GM19372 (cell line): ENCODE results near the gene PDXK.
"Not testable (repeated sequence)": the region's sequence is repeated elsewhere in the genome, so short reads cannot be mapped to it uniquely, and the experiment has no call there.

Source experiments
- ATAC-seq: cut with Tn5 transposase; IDR thresholded peaks from one replicate; pipeline ENCODE4 v1.9.1; 2021; ENCODE audit warnings: mild to moderate bottlenecking, low read depth, moderate library complexity; ENCODE audit not compliant: unreplicated experiment

PDXK gene

DNA sequence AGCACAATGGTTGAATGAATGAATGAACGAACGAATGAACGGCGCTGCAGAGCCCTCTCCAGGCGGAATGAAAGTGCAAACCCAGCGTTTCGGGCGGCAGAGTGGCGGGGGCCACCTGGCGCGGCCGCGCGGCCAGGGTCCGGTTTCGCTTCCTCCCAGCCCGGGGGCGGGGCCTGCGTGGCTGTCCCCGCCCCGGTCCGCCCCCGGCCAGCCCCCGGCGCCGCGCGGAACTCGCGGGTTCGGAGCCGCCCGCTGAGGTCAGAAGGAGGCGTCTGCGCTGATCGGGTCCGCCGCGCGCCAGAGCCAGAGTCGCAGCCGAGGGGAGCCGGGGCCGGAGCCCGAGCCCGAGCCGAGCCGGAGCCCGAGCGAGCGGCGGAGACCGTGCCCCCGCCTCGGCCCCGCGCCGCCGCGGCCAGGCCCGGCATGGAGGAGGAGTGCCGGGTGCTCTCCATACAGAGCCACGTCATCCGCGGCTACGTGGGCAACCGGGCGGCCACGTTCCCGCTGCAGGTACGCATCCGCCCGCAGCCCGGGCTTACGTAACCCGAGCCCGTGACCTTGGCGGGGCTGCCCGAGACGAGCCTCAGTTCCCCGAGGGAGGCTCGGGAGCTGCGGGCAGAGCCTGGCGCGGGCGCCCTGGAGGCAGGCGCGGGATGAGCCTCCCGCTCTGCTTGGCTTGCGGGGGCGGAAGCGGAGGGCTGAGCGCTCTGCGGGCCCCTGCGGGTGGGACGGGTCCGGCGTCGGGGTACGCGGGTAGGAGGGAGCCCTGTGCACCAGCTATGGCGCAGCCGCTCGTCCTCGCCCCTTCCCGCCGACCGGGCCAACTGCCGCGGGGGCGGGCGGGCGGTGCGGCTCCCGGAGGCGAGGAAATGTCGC, at the start of gene PDXK:
Gene PDXK (plus strand): TSS at position 258 of the 876 bp plus-strand sequence. CDS start 166 bp downstream, at position 424.
- peak; percentile 66 for ATAC-seq

DNA sequence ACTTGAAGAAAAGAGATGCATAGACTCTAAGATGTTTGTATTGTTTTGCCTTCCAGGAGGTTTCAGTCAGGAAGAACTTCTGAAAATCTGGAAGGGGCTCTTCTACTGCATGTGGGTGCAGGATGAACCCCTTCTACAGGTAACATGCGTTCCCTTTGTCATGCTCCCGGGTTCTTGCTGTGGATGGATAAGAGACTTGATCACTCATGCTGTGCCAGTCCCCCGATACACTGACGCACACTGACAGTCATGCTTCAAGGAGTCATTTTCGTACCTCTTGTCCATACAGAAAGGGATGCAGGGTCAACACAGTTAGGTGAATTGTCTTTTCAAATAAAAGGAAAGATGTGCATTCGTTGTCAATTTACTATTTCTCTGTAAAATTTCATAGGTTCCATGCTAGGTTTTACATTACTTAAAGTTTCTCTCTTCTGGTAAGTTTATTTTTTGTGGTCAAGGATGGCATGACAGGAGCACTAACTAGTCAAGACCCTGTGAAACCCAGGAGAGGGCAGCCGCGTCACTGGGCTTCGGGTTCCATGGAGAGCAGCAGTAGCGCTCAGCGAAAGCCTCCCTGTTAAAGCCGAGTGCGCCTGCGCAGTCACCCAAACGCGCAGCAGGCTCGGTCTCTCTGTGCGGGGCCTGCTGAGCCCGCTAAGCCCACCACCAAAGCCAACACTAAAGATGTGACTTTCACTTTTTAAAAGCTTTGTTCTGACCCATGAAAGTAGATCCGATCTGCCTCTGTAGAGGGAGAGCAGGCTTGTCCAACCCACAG, 48.9 kb upstream of the PDXK start:
- no peak for ATAC-seq

DNA sequence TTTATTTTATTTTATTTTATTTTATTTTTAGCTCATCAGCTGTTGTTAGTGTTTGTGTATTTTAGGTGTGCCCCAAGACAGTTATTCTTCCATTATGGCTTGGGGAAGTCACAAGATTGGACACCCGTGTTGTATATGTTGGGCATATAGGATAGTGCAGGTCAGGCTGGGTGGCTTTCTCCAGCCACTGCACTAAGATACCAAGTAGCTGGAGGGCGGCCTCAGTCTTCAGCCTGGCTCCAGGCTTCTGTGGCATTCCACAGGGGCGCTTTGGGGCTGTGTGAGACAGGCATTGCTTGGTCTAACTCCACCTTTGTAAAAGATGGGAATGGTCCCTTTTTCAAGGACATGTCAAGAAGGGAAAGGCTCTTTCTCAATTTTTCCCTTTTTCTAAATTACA, 43.1 kb upstream of the PDXK start:
- no peak for ATAC-seq

DNA sequence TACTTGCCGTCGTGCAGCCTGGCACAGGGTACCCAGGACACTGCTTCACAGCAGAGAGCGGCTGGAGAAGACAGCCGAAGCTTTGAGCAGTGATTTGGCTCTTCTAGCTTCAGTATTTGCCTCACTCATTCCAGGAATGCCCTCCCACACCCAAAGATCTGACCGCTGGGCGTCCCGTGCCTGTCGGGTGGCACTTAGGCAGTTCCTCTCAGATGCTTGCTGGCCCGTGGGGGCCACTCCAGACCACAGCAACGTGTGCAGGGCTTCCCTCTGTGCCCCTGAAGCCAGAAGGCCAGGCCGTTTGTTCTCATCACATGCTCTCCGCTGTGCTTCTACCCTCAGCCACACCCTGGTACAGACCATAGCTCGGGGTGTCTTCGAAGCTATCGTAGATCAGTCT, 42.5 kb upstream of the PDXK start:
- ATAC-seq: no peak

DNA sequence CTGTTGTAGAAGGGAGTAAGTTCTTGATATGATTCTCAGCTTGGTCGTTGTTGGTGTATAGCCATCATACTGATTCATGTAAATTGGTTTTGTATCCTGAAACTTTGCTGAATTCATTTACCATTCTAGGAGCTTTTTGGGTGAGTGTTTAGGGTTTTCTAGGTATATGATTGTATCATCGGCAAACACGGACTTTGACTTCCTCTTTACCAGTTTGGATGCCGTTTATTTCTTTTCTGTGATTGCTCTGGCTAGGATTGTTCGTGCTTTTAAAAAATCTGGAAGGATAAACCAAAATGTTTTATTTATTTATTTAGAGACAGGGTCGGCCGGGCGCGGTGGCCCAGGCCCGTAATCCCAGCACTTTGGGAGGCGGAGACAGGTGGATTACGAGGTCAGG, 39.0 kb upstream of the PDXK start:
- no peak for ATAC-seq

DNA sequence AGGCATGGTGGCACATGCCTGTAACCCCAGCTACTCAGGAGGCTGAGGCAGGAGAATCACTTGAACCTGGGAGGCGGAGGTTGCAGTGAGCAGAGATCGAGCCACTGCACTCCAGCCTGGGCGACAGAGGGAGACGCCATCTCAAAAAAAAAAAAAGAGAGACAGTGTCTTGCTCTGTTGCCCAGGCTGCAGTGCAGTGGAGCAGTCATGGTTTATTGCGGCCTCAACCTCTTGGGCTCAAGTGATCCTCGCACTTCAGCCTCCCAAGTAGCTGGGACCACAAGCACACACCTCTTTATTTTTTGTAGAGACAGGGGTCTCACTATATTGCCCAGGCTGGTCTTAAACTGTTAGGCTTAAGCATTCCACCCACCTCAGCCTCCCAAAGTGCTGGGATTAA, 38.5 kb upstream of the PDXK start:
- ATAC-seq: not testable (repeated sequence)

DNA sequence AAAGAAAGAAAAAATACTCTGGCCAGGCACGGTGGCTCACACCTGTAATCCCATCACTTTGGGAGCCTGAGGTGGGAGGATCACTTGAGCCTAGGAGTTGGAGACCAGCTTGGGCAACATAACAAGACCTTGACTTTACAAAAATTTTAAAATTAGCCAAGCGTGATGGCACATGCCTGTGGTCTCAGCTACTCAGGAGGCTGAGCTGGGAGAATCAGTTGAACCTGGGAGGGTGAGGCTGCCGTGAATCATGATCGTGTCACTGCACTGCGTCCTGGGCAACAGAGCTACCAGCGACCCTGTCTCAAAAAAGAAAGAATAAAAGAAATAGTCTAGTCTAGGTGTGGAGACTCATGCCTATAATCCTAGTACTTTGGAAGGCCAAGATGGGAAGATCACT, 37.3 kb upstream of the PDXK start:
- ATAC-seq: no peak

DNA sequence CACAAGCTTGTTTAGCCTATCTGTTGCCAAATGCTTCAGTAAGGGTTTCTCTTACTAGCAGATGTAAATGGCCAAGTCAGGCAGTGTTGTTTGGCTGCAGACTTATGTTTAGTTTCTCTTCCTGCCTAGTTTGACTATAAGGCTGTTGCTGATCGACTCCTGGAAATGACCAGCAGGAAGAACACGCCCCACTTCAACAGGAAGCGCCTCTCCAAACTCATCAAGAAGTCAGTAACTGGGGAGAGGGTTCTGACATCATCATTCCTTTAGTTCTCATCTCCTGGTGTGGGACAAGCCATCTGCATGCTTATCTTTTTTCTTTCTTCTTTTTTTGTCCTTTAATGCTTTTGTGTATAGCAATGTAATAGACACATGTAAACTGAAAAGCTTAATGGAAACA, 34.5 kb upstream of the PDXK start:
- no peak for ATAC-seq

DNA sequence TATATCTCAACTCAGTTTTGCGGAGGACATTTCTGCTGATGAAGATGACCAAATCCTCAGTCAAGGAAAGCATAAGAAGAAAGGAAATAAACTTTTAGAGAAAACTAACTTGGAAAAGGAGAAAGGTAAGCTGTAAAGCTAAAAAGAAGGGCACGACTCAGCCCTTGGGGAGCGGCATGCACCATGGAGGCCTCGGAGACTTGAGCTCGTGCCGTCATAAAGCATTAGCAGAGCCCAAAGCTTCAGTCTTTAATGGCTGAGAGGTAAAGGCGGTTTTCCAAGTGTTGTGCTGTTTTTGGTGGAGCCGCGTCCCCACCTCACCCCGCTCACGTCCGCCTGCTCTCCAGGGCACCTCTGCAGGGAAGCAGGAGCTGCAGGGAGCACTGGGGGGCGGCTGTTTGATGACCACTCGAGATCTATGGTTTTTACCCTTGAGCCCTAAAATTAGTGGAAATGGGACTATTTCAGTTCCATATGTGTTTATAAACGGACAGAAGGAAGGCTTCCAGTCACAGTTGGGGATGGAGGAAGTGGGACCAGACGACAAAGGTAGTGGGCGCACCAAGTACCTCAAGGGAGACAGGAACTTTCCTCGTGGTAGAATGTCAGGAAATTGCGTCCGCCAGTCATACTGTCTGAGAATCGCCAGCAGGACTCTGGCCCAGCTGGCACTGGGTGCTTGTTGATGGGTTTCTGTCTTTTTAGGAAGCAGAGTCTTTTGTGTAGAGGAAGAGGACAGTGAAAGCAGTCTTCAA, 31.9 kb upstream of the PDXK start:
- no peak for ATAC-seq

DNA sequence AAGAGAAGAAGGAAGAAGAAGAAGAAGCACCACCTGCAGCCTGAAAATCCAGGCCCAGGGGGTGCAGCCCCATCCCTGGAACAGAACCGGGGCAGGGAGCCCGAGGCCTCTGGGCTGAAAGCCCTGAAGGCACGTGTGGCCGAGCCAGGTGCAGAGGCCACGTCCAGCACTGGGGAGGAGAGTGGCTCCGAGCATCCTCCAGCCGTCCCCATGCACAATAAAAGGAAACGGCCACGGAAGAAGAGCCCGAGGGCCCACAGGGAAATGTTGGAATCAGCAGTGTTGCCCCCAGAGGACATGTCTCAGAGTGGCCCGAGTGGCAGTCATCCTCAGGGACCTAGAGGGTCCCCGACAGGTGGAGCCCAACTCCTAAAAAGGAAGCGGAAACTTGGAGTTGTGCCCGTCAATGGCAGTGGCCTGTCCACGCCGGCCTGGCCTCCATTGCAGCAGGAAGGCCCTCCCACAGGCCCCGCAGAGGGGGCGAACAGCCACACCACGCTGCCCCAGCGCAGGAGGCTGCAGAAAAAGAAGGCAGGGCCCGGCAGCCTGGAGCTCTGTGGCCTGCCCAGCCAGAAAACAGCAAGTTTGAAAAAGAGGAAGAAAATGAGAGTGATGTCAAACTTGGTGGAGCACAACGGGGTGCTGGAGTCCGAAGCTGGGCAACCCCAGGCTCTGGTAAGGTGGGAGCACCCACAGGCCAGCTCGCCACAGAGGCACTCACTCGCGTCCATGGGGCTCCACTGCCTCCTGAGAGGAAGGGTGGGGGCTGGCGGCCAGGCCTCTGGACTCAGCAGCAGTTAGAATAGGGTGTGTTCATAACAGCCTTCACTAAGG, 31.1 kb upstream of the PDXK start:
- ATAC-seq: no peak

DNA sequence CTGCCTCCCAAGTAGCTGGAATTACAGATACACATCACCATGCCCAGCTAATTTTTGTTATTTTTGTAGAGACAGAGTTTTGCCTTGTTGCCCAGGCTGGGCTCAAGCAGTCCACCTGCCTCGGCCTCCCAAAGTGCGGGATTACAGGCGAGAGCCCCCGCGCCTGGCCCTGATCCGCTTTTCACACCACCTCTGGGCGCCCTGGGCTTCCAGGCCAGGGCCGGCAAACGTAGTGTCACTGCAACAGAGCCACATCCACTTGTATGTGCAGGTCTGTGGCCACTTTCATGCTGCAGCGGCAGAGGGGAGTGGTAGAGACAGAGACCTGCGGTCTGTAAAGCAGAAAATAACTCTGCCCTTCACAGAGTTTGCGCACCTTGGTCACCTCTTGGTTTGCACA, 30.0 kb upstream of the PDXK start:
- ATAC-seq: no peak

DNA sequence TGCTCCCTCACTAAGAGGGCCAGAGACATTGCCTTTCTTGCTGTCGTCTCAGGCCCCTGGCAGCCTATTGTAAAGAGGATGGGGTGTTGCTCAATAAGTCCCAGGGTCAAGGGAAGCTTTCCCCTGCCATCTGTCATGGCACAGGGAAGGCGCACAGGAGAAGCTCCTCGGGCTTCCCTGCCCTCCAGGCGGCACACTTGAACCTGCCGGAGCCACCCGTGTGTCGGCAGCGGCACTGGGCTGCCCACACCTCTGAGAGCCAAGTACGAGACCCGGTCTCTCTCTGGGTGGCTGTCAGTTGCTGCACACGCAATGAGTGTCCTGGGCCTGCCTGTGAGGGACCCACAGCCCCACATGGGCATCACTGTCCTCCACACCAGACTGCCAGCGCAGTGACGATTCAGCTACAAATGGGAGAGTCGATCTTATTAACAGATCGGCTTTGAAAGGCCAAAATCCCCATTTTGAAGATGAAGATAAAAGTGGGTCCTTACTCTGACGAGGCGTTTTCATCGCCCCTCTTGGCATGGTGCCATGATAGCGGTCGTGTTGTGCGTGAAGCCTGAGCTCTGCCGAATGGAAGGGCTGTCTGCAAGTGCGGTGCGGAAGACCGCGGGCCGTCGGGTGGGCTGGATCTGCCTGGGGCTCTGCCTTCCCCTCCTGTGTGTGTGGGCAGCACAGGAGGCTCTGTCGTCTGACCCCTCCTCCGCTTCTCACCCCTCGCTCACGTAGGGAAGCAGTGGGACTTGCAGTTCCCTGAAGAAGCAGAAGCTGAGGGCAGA, 29.2 kb upstream of the PDXK start:
- no peak for ATAC-seq

DNA sequence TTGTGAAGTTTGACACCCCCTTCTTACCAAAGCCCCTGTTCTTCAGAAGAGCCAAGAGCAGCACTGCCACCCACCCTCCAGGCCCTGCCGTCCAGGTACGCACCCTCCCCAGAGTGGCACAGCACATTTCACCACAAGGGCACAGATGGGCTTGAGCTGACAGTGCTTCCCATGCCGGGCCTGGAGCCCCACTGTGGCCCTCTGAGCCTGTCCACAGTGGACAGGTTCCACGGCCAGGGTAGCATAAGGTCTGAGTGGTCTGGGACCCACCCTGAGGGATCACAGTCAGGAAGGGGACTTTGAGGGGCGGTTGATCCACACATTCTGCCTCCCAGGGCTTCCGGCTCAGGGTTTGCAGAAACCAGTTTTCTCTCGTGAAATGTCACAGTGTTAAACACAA, 28.6 kb upstream of the PDXK start:
- no peak for ATAC-seq

DNA sequence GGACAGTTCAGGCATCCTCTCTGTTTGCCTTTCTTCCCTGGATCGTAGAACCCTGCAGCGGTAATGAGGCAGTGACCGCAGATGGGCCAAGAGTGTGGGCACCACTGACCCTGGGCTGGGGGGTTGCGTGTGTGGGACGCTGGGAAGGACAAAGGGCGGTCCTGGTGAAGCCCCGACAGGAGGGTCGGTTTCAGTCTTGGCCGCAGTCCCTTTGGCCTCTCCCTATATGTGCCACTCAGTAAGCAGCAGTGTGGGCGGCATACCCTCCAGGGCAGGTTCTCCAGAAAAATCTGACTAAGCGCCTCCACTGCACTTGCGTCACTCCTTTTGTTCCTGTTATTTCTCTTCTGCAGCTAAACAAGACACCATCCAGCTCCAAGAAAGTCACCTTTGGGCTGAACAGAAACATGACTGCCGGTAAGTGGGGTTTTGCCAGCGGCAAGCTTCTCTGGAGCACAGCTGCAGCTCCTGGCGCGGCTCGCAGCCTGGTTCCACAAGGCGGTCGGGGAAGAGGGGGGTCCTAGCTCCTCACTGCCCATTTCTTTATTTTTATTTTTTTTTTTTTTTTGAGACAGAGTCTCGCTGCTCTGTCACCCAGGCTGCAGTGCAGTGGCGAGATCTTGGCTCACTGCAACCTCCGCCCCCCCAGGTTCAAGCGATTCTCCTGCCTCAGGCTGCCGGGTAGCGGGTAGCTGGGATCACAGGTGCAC, 27.7 kb upstream of the PDXK start:
- no peak for ATAC-seq

DNA sequence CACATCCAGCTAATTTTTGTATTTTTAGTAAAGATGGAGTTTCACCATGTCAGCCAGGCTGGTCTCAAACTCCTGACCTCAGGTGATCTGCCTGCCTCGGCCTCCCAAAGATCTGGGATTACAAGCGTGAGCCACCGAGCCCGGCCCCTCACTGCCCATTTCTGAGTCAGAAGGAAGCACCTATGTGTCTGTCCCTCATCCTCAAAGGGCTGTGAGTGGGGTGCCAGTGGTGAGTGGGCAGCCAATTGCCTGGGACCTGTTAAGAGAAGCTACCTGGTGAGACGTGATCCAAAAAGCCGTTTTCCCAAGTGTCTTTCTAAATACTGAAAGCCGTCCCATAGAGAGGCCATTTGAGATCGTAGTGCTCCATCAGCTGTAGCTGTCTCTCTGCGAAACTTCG, 27.1 kb upstream of the PDXK start:
- ATAC-seq: no peak

DNA sequence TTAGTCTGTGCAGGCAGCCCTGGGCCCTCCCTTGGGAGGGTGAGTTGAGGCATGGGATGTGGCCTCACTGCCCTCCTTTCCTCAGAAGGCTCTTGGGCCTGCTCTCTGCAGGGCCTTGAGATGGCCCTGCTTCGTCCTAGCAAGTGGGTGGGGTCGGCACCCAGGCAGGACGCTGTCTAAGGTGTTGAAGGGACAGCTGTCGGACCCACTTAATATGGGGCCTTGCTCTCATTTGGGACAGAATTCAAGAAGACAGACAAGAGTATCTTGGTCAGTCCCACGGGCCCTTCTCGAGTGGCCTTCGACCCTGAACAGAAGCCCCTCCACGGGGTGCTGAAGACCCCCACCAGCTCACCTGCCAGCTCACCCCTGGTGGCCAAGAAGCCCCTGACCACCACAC, 26.0 kb upstream of the PDXK start:
- ATAC-seq: no peak

DNA sequence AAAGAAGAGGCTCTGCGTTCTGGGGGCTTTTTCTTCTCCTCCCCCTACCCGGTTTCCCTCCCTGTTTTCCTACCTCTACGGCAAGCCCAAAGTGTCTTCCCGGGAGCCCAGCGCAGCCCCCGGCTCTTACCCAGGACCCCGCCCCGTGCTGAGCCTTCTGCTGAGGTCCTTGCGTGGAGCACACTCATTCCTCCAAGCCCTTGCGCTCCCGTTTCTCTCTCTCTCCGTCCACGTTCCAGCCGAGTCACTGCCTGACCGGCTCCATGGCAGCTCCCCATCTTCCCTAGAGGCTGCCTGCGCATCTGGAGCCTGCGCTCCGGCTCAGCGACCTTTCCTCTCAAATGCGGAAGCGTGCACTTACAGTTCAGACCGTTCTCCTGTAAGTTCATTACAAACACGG, 24.9 kb upstream of the PDXK start:
- ATAC-seq: no peak

DNA sequence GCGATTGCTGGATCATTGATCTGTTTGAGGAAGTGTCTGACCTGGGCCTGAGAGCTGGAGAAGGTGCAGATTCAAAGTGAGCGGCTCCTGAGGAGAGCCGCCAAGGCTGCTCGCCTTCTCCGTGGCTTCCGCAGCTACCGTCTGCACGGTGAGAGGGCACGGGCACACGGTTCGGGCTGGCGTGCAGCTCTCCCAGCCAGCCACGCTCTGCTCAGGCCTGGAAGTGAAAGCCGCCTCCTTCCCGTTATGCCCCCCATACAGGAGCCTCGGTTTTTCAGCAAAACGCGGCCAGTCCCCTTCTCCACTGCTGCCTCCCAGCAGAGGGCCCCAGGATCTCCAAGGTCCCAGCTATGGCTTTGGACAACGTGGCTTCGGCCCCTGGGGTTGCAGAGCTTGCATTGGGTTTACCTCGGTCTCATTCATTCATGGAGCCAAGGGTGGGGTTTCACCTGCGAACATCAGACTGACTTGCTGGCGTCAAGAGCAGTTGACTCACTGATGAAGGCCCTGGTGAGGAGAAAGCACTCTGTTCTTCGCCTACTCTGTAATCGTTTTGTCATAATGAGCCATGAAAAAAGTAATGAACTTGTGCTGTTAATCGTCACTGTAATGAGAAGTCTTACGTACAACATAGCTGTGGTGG, 24.4 kb upstream of the PDXK start:
- no peak for ATAC-seq
